Fibroblast of the aortic adventitia (primary cell): Measurements from ENCODE around the gene IL34. TPM values are rescaled to one million over a fixed set of nuclear protein-coding genes. Genes with fewer than 3 reads are reported as not detected.
"Not testable (repeated sequence)": the region's sequence is repeated elsewhere in the genome, so short reads cannot be mapped to it uniquely, and the experiment has no call there.

Experiments
- DNase-seq: peaks from one replicate; pipeline ENCODE4 v3.0.0-alpha.2; 2010; ENCODE audit warnings: low read depth
- H3K4me3 ChIP-seq: 2 replicates; pipeline ENCODE4 v1.5.1; 2011; ENCODE audit warnings: low read depth, mild to moderate bottlenecking, control low read depth, low read length, moderate library complexity
- CTCF ChIP-seq: IDR thresholded peaks from 2 replicates; pipeline ENCODE4 v1.5.1; 2011; ENCODE audit warnings: mild to moderate bottlenecking, low read length, control low read depth, inconsistent platforms; ENCODE audit not compliant: insufficient read depth
- total RNA-seq: library from RNA; depleted of rRNA; stranded (reverse); fragments of >200 nt; gene quantifications from 2 replicates; pipeline ENCODE4 v1.2.3, GENCODE V29; 2012; ENCODE audit warnings: low replicate concordance

Gene IL34
- total RNA-seq, 1 donor: 10.9 TPM

GRCh38 chr16:70663524-70664324 lies 17.4 kb downstream of the IL34 start:
- H3K4me3 ChIP-seq: no peak overlapping the region
- TF ChIP-seq CTCF: no peak
- no peak for DNase-seq

- H3K4me3 ChIP-seq: no peak overlapping the region
- TF ChIP-seq CTCF: no peak
- DNase-seq: no peak
These were observed 18.2 kb downstream of the IL34 start for GRCh38 chr16:70664325-70665112.

GRCh38 chr16:70665113-70665694 lies 18.8 kb downstream of the IL34 start:
- TF ChIP-seq CTCF: no peak
- no peak for DNase-seq
- H3K4me3 ChIP-seq: no peak overlapping the region

GRCh38 chr16:70665806-70666735 lies 19.7 kb downstream of the IL34 start:
- DNase-seq: no peak
- no peak for TF ChIP-seq CTCF
- H3K4me3 ChIP-seq: no peak overlapping the region

GRCh38 chr16:70670175-70670574 lies 23.8 kb downstream of the IL34 start:
- DNase-seq: no peak
- no peak overlapping the region for H3K4me3 ChIP-seq
- no peak for TF ChIP-seq CTCF

- DNase-seq: not testable (repeated sequence)
These were observed 24.6 kb downstream of the IL34 start for GRCh38 chr16:70670938-70671337.

More at GRCh38 chr16:70670938-70671337, 24.6 kb downstream of the IL34 start:
- not testable (repeated sequence) for H3K4me3 ChIP-seq
